Renal pelvis (tissue), 12 donors: ENCODE data around the gene ZNF3. TPM values are rescaled to one million over a fixed set of nuclear protein-coding genes. Genes with fewer than 3 reads are reported as not detected.
"Not testable (repeated sequence)": the region's sequence is repeated elsewhere in the genome, so short reads cannot be mapped to it uniquely, and the experiment has no call there.

Experiments
- DNase-seq: peaks from one replicate; pipeline ENCODE4 v3.0.0-alpha.2; 2013
- long read RNA-seq, 16 experiments: transcript quantifications; one replicate each; lab custom pipeline, GENCODE V29; 2026
- polyA plus RNA-seq, 3 donors: library from polyadenylated mRNA; unstranded; fragments of 120-200 nt; gene quantifications; one replicate each; pipeline ENCODE4 v1.2.1, GENCODE V29; 2013; ENCODE audit not compliant: insufficient read length in 3 of 3

The ZNF3 gene
- 10 to 100 TPM; 50.5 to 58.6 (median 57.8) TPM for polyA plus RNA-seq
- long read RNA-seq, donor 1, transcript ZNF3-202 (6 exons, 2,799 nt), result major isoform, 6 of 39 reads
- long read RNA-seq, donor 1, partial matches to known transcripts, result 21 of 39 reads
- long read RNA-seq, donor 1, other reads (novel, unspliced or antisense), result 9 of 39 reads
- long read RNA-seq, donor 2, transcript ZNF3-202 (6 exons, 2,799 nt), result major isoform, 10 of 18 reads
- long read RNA-seq, donor 2, partial matches to known transcripts, result 0 of 18 reads
- long read RNA-seq, donor 2, other reads (novel, unspliced or antisense), result 0 of 18 reads
- long read RNA-seq, donor 3, transcript ZNF3-202 (6 exons, 2,799 nt), result major isoform, 6 of 12 reads
- long read RNA-seq, donor 3, partial matches to known transcripts, result 0 of 12 reads
- long read RNA-seq, donor 3, other reads (novel, unspliced or antisense), result 0 of 12 reads
- long read RNA-seq, donor 4, transcript ZNF3-202 (6 exons, 2,799 nt), result major isoform, 8 of 10 reads
- long read RNA-seq, donor 4, partial matches to known transcripts, result 0 of 10 reads
- long read RNA-seq, donor 4, other reads (novel, unspliced or antisense), result 0 of 10 reads
- long read RNA-seq, donor 5, partial matches to known transcripts, result 10 of 16 reads
- long read RNA-seq, donor 5, other reads (novel, unspliced or antisense), result 0 of 16 reads
- long read RNA-seq, donor 6, transcript ZNF3-202 (6 exons, 2,799 nt), result major isoform, 6 of 16 reads
- long read RNA-seq, donor 6, partial matches to known transcripts, result 0 of 16 reads
- long read RNA-seq, donor 6, other reads (novel, unspliced or antisense), result 0 of 16 reads
- long read RNA-seq, donor 7, transcript ZNF3-202 (6 exons, 2,799 nt), result major isoform, 8 of 40 reads
- long read RNA-seq, donor 7, partial matches to known transcripts, result 27 of 40 reads
- long read RNA-seq, donor 7, other reads (novel, unspliced or antisense), result 0 of 40 reads
- long read RNA-seq, donor 8, partial matches to known transcripts, result 23 of 75 reads
- long read RNA-seq, donor 8, other reads (novel, unspliced or antisense), result 47 of 75 reads
- long read RNA-seq, donor 9, transcript ZNF3-202 (6 exons, 2,799 nt), result major isoform, 9 of 15 reads
- long read RNA-seq, donor 9, partial matches to known transcripts, result 0 of 15 reads
- long read RNA-seq, donor 9, other reads (novel, unspliced or antisense), result 0 of 15 reads
- long read RNA-seq, donor 10, transcript ZNF3-202 (6 exons, 2,799 nt), result major isoform, 10 of 14 reads
- long read RNA-seq, donor 10, partial matches to known transcripts, result 0 of 14 reads
- long read RNA-seq, donor 10, other reads (novel, unspliced or antisense), result 0 of 14 reads
- long read RNA-seq, donor 11, partial matches to known transcripts, result 0 of 7 reads
- long read RNA-seq, donor 11, other reads (novel, unspliced or antisense), result 0 of 7 reads
- long read RNA-seq, donor 12, transcript ZNF3-202 (6 exons, 2,799 nt), result major isoform, 13 of 324 reads
- long read RNA-seq, donor 12, partial matches to known transcripts, result 101 of 324 reads
- long read RNA-seq, donor 12, other reads (novel, unspliced or antisense), result 206 of 324 reads
- long read RNA-seq, donor 13, partial matches to known transcripts, result 0 of 6 reads
- long read RNA-seq, donor 13, other reads (novel, unspliced or antisense), result 0 of 6 reads
- long read RNA-seq, donor 14, transcript ZNF3-202 (6 exons, 2,799 nt), result major isoform, 14 of 361 reads
- long read RNA-seq, donor 14, partial matches to known transcripts, result 210 of 361 reads
- long read RNA-seq, donor 14, other reads (novel, unspliced or antisense), result 133 of 361 reads
- long read RNA-seq, donor 15, transcript ZNF3-202 (6 exons, 2,799 nt), result major isoform, 10 of 409 reads
- long read RNA-seq, donor 15, partial matches to known transcripts, result 137 of 409 reads
- long read RNA-seq, donor 15, other reads (novel, unspliced or antisense), result 257 of 409 reads
- long read RNA-seq, donor 16, transcript ZNF3-202 (6 exons, 2,799 nt), result major isoform, 11 of 16 reads
- long read RNA-seq, donor 16, partial matches to known transcripts, result 0 of 16 reads
- long read RNA-seq, donor 16, other reads (novel, unspliced or antisense), result 0 of 16 reads

- DNase-seq, result peak; percentile 99
Observed at GRCh38 chr7:100081535-100082102, at the start of gene ZNF3. TSS of gene ZNF3 (minus strand) at chr7:100081723. CDS start at chr7:100077357, 4,366 bp downstream.

DNA sequence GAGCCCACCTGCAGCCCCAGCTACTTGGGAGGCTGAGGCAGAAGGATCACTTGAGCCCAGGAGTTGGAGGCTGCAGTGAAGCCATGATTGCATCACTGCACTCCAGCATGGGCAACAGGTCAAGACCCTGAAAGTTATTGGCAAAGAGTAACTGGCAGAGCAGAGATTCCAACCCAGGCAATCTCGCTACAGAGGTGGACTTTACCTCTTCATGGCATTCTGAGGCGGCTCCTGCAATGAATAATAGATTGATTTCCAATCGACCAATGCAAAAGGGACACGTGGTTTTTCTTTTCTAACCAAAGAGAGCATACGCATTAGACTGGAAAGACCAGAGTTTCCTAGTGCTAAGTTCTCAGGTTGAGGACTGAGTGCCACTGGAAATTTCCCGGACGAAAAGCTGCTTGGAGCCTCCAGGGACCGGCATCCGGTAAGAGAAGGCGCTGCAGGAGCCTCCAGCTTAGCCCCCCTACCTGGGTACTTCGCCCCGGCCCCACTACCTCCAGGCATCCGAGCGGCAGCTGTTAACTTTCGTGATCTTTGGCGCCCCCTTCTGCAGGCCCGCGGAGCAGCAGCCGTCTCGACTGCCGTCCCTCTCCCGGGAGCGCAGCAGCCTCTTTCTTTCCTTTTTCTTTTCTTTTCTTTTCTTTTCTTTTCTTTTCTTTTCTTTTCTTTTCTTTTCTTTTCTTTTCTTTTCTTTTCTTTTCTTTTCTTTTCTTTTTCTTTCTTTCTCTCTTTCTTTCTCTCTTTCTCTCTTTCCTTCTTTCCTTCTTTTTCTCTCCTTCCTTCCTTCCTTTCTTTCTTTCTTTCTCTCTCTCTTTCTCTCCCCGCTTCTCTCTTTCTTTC lies 49.3 kb upstream of the ZNF3 start:
- DNase-seq, result peak; percentile 74

DNA sequence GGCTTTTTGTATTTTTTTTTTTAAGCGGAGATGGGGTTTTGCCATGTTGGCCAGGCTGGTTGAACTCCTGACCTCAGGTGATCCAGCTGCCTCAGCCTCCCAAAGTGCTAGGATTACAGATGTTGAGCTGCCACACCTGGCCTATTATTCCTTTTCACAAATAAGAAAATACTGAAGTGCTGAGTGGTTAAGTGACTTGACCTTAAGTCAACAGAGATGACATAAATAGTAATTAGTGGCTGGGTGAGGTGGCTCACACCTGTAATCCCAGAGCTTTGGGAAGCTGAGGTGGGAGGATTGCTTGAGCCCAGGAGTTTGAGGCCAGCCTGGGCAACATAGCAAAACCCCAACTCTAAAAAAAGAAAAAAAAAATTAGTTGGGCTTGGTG lies 48.7 kb upstream of the ZNF3 start:
- DNase-seq, result not testable (repeated sequence)

DNA sequence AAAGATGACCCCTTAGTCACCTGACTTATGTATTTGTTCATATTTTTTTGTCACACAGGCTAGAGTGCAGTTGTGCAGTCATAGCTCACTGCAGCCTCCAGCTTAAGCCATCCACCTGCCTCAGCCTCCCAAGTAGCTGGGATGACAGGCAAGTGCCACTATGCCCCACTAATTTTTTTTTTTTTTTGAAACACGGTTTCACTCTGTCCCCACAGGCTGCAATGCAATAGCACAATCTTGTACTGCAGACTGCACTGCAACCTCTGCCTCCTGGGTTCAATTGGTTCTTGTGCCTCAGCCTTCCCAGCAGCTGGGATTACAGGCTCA lies 47.1 kb upstream of the ZNF3 start:
- DNase-seq, result no peak

- DNase-seq, result no peak
Observed at GRCh38 chr7:100127866-100128636, 46.5 kb upstream of the ZNF3 start.

- peak; percentile 94 for DNase-seq
Observed at GRCh38 chr7:100126931-100127865, 45.7 kb upstream of the ZNF3 start, which contains the start of gene MBLAC1. TSS of gene MBLAC1 (plus strand) at chr7:100126967. CDS start at chr7:100127396, 429 bp downstream.

DNA sequence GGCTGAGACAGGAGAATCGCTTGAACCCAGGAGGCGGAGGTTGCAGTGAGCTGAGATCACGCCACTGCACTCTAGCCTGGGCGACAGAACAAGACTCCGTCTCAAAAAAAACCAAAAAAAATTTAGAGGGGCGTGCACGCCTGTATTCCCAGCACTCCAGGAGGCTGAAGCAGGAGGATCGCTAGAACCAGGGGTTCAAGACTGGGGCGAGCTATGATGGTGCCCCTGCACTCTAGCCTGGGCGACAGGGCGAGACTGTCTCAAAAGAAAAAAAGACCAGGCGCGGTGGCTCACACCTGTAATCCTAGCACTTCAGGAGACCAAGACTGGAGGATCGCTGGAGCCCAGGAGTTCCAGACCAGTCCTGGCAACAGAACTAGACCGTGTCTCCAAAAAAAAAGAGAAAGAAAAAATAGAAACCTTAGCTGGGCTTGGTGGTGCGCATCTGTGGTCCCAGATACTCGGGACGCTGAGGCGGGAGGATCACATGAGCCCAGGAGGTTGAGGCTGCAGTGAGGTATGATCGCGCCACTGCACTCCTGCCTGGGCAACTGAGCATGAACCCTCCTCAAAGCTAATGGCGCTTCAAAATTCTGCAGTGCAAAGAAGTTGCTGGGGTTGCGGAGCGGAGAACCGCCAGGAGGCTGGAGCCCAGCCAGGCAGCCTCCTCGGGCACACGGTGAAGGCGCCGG lies 44.9 kb upstream of the ZNF3 start:
- DNase-seq, result no peak

DNA sequence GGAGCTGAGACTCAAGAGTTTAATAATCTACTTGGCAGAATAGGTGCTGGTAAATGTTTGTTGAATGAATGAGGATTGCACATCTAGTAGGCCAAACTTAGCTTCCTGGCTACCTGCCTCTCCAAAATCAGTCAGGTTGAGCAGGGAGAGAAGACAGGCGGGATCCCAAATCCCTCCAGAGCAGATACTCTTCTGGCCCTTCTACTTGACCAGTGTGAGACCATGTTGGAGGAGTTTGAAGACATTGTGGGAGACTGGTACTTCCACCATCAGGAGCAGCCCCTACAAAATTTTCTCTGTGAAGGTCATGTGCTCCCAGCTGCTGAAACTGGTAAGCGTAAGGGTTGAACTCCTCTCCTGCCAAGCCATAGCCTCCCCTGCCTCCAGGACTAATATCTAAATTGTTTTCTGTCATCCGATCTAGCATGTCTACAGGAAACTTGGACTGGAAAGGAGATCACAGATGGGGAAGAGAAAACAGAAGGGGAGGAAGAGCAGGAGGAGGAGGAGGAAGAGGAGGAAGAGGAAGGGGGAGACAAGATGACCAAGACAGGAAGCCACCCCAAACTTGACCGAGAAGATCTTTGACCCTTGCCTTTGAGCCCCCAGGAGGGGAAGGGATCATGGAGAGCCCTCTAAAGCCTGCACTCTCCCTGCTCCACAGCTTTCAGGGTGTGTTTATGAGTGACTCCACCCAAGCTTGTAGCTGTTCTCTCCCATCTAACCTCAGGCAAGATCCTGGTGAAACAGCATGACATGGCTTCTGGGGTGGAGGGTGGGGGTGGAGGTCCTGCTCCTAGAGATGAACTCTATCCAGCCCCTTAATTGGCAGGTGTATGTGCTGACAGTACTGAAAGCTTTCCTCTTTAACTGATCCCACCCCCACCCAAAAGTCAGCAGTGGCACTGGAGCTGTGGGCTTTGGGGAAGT lies 43.0 kb upstream of the ZNF3 start:
- no peak for DNase-seq

DNA sequence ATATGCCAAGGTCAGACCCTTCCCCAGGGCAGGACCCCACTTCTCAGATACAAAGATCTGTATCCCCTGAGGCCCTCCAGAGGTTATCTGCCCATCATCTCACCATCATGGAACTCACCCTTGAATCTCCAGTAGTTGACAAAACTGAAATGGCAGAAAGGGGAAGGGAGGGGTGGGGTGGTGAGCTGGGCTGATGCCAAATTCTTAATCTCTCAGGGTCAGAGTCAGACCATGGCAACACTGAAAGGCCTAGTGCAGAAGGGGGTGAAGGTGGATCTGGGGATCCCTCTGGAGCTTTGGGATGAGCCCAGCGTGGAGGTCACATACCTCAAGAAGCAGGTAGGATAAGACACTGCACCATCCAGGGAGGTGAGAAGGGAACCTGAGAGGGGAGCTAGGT lies 41.0 kb upstream of the ZNF3 start:
- no peak for DNase-seq

DNA sequence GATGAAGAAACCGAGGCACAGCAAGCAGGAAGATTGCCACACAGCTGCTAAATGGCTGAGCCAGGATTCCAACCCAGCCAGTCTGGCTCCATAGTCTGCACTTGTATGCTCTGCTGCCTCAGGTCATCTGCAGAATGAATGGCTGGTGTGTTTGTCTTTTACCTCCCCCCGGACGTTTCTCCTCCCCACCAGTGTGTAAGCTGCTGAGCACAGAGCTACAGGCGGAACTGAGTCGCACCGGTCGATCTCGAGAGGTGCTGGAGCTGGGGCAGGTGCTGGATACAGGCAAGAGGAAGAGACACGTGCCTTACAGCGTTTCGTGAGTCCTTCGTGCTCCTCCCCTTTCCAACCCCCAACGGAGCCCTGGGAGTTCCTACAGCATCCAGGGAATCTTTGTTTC lies 40.5 kb upstream of the ZNF3 start:
- DNase-seq, result no peak

DNA sequence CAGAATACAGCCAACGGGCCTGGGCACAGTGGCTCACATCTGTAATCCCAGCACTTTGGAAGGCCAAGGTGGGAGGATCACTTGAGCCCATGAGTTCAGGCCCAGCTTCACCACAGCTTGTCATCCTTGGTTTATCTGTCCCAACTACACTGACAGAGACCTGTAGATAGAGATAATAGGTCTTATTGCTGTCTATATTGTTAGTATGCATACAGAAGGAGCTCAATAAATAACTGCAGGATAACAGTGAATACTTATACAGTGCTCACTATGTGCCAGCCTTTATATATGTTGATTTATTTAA lies 39.2 kb upstream of the ZNF3 start:
- no peak for DNase-seq

- DNase-seq, result peak; percentile 64
Observed at GRCh38 chr7:100119970-100120732, 38.6 kb upstream of the ZNF3 start.

DNA sequence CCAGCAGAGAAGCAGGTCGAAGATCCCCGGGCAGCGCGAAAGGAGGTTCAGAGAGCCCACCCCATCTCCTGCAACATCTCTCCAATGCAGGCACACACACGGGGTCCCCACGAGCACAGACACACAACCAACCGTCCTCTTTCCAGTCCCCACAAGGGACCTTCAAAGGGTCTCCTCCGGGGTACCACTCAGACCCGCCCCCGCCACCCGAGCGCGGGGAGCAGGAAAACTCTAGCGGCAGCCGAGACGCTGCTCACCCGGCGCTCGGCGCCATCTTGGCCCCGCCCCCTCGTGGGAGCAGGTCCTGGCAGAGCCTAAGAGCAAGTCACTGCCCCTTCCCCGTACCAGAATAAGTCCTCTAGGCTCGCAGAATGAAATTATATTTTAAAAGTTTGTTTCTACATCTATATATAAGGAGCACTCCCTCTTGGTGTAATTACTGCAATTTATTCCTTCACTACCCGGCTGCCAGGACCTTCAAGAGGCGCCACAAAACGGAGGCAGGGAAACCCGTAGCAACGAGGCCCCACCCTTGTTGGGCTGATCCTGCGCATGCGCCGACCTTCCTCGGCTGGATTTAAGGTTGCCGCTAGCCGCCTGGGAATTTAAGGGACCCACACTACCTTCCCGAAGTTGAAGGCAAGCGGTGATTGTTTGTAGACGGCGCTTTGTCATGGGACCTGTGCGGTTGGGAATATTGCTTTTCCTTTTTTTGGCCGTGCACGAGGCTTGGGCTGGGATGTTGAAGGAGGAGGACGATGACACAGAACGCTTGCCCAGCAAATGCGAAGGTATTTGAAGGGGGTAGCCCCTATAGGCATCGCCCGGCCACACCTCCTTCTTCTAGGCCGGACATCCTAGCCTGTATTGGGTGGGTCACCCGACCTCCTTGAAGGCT lies 37.8 kb upstream of the ZNF3 start, which contains the start of the genes CNPY4 and TAF6:
Gene CNPY4 (plus strand): TSS at position 563 of the 898 bp plus-strand sequence. CDS start 111 bp downstream, at position 674.
Gene TAF6 (minus strand): TSS at position 287 of the 898 bp plus-strand sequence. CDS start 5,149 bp downstream, outside the sequence.
- DNase-seq, result peak; percentile 95
